NOMO-1 treated with DMSO at 0.1 percent for 48 hours (cell line): Measurements from ENCODE around the gene RAB37.

Source experiments
- DNase-seq: peaks from one replicate; lab custom pipeline; 2025; ENCODE audit not compliant: unreplicated experiment; lab: John Stamatoyannopoulos, UW

The RAB37 gene, protein sequence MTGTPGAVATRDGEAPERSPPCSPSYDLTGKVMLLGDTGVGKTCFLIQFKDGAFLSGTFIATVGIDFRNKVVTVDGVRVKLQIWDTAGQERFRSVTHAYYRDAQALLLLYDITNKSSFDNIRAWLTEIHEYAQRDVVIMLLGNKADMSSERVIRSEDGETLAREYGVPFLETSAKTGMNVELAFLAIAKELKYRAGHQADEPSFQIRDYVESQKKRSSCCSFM

GRCh38 chr17:74736513-74737298 is at the start of gene RAB37:
Gene RAB37 (plus strand): TSS chr17:74737256. CDS start chr17:74737273, 17 bp downstream.
- DNase-seq: peak; percentile 99

GRCh38 chr17:74687886-74688285 is 49.2 kb upstream of the RAB37 start:
- DNase-seq: no peak

DNA sequence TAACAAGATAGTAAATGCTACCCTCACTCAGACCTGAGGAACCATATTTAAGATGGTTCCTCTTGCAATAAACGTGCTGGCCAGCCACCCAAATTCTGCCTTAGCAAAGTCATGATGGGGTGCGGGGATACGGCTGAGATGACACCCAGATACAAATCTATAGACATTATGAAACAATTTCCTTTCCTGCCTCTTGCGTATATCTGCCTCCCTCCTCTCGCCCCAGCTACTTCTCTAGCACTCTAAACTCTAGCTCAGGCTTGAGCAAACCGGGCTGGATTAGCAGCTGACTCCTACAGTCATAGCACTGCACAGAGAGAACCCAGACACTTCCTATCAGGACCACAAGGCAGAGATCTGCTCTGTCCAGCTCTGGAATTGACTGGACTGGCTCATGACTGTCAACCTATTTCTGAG is 46.6 kb upstream of the RAB37 start:
- DNase-seq: peak; percentile 98

DNA sequence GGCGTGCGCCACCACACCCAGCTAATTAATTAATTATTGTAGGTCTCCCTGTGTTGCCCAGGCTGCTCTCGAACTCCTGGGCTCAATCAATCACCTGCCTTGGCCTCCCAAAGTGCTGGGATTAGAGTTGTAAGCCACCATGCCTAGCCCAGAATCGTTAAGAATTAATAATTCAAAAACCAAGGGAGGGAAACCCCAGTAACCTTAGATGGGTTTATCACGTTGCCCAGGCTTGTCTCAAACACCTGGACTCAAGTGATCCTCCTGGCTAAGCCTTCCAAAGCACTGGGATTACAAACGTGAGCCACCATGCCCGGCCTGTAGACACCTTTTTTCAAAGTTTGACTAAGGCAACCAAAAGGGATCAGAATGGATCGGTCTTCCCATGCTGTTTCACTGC is 45.9 kb upstream of the RAB37 start:
- no peak for DNase-seq

GRCh38 chr17:74694081-74694480 is 43.0 kb upstream of the RAB37 start:
- no peak for DNase-seq

DNA sequence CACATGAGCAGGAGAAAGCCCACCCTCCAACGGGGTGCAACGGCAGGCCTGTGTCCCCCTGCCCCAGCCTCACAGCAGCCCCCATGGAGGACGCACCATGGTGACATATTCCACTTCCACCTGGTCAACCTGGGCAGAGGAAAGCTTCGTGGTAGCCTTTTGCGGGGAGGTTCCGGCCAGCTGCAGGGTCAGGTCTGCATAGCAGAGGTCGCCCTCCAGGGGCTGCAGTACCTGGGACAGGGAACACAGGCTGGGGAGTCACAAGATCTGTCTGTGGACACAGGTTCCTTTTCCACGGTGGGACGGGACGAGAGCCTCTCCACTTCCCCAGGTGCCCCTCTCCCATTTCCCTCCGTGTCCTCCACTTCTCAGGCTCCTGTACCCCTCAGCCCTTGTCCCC is 41.4 kb upstream of the RAB37 start:
- no peak for DNase-seq

- no peak for DNase-seq
Observed at GRCh38 chr17:74697515-74697914, 39.5 kb upstream of the RAB37 start.

GRCh38 chr17:74698069-74698468 is 39.0 kb upstream of the RAB37 start:
- no peak for DNase-seq

GRCh38 chr17:74699236-74699635 is 37.8 kb upstream of the RAB37 start:
- no peak for DNase-seq

GRCh38 chr17:74702116-74702871 is 34.8 kb upstream of the RAB37 start:
- no peak for DNase-seq

- DNase-seq: no peak
Observed at GRCh38 chr17:74703311-74703710, 33.7 kb upstream of the RAB37 start.

DNA sequence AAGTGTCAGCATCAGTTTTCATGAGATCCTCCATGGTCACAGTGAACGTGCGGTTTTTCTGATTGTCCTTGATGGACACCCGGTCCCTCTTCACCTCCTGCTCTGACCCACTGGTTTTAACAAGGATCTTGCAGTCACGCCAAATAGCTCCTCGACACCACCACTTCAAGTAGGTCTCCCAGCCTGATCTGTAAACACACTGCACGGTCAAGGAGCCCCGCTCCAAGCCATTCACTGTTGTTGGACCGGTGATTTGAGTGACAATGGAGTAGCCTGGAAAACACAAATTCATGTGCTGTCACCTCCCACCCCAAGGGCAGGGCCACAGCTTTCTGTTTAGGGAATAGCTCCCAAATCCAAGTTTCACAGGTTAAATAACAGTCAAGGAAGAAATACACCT is 32.5 kb upstream of the RAB37 start:
- no peak for DNase-seq

GRCh38 chr17:74711058-74711824 is 25.8 kb upstream of the RAB37 start:
- DNase-seq: no peak

DNA sequence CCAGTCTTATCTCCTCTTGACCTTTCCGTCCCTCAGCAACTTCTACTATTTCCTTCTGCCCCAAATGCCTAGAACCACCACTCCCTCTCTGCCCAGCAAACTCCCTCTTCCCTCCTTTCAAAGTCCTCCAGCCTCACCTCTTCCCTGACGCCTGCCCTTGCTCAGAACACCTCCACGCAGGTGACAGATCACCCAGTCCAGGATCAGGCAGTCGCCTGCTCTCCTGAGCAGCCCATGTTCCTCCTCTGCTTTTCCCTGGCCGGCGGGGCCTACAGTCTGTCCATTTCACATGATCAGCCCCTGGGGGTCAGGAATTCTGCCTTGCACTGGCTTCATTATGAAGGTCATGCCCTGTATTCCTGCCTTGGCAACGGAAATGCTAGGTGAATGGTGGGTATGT is 24.8 kb upstream of the RAB37 start:
- DNase-seq: no peak

DNA sequence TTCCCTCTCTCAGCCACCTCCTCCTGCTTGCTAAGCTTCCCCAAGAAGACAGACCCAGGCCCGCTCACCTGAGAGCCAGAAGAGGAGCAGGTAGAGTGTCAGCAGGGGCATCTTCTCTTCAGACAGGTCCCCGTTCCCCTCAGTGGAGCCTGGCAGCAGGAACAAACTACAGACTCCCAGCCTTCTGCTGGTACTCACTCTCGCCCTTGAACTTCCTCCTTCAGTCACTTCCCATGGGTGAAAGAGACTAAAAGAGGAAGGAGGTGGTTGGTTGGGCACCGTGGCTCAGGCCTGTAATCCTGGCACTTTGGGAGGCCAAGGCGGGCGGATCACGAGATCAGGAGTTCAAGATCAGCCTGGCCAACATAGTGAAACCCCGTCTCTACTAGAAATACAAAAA is 24.3 kb upstream of the RAB37 start, which contains the start of gene CD300LF:
CD300LF (minus strand) TSS at position 168 of the 400 bp plus-strand sequence; CDS start at position 111, 57 bp downstream.
- peak; percentile 91 for DNase-seq

GRCh38 chr17:74713171-74713755 is 23.8 kb upstream of the RAB37 start:
- peak; percentile 52 for DNase-seq

GRCh38 chr17:74715144-74715543 is 21.9 kb upstream of the RAB37 start:
- DNase-seq: no peak

GRCh38 chr17:74720506-74720905 is 16.6 kb upstream of the RAB37 start:
- no peak for DNase-seq

GRCh38 chr17:74722782-74723181 is 14.3 kb upstream of the RAB37 start:
- no peak for DNase-seq

DNA sequence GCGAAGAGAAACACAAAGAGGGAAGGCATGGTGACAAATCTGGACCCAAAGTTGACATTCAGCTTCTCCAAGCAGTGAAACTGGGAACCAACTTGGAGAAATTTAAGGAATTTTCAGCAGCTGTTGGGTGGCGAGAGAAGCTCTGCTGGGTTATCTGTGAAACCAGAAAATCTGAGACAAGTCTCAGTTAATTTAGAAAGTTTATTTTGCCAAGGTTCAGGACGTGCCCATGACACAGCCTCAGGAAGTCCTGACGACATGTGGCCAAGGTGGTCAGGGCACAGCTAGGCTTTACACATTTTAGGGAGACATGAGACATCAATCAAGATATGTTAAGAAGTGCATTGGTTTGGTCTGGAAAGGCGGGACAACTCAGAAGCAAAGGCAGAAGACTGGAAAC is 13.2 kb upstream of the RAB37 start:
- DNase-seq: no peak

- DNase-seq: no peak
Observed at GRCh38 chr17:74725111-74725510, 11.9 kb upstream of the RAB37 start.
